Natural killer cell (primary cell): Measurements from ENCODE around the gene SLC2A13. TPM values are rescaled to one million over a fixed set of nuclear protein-coding genes. Genes with fewer than 3 reads are reported as not detected.

ENCODE experiments used
- ATAC-seq, 3 donors: fragments of 150-1000 bp in 2 of 3; fragments of 200-7000 bp in 1 of 3; cut with Tn5 transposase; 1 replicate in 1 of 3; 2 replicates in 2 of 3; pipeline ENCODE4 v1.10.0; 2021; ENCODE audit warnings: mild to moderate bottlenecking in 2 of 3, moderate library complexity in 2 of 3
- DNase-seq, 2 donors: peaks; one replicate each; pipeline versions ENCODE4 v3.0.0 to v3.0.0-alpha.2; 2013 to 2021; ENCODE audit warnings: mixed read lengths in 1 of 2
- H3K27ac ChIP-seq: one replicate; pipeline ENCODE4 v1.5.1; 2013; ENCODE audit warnings: mild to moderate bottlenecking, low read length
- H3K27me3 ChIP-seq: one replicate; pipeline ENCODE4 v1.6.1; 2013; ENCODE audit warnings: low read length; ENCODE audit not compliant: control insufficient read depth, insufficient read depth
- H3K36me3 ChIP-seq: one replicate; pipeline ENCODE4 v1.6.1; 2013; ENCODE audit warnings: low read length; ENCODE audit not compliant: control insufficient read depth, insufficient read depth
- H3K4me1 ChIP-seq: one replicate; pipeline ENCODE4 v1.6.1; 2013; ENCODE audit warnings: low read length; ENCODE audit not compliant: control insufficient read depth, insufficient read depth
- H3K4me3 ChIP-seq: one replicate; pipeline ENCODE4 v1.5.1; 2013; ENCODE audit warnings: low read length
- H3K9me3 ChIP-seq: one replicate; pipeline ENCODE4 v1.6.1; 2013; ENCODE audit warnings: low read length; ENCODE audit not compliant: control insufficient read depth, insufficient read depth
- H3K27ac Mint-ChIP-seq, 2 donors: one replicate each; pipeline ENCODE4 v1.8.0; 2022; ENCODE audit warnings: mild to moderate bottlenecking in 2 of 2, mixed read lengths in 2 of 2, moderate library complexity in 1 of 2
- H3K27me3 Mint-ChIP-seq, 2 donors: one replicate each; pipeline ENCODE4 v1.8.0; 2022; ENCODE audit warnings: low read depth in 2 of 2, mixed read lengths in 2 of 2
- H3K36me3 Mint-ChIP-seq: one replicate; pipeline ENCODE4 v1.8.0; 2022; ENCODE audit warnings: mixed read lengths
- H3K4me1 Mint-ChIP-seq, 2 donors: one replicate each; pipeline ENCODE4 v1.8.0; 2022; ENCODE audit warnings: mixed read lengths in 2 of 2
- H3K4me3 Mint-ChIP-seq: one replicate; pipeline ENCODE4 v1.8.0; 2022; ENCODE audit warnings: mild to moderate bottlenecking, moderate library complexity, mixed read lengths
- H3K9me3 Mint-ChIP-seq, 2 donors: one replicate each; pipeline ENCODE4 v1.8.0; 2022; ENCODE audit warnings: mixed read lengths in 2 of 2
- WGBS: methylation state at CpG from one replicate; pipeline ENCODE4 v1.1.7; 2013; ENCODE audit warnings: missing lambda C conversion rate; ENCODE audit not compliant: insufficient coverage; 5-methylcytosine and 5-hydroxymethylcytosine counted together
- intact Hi-C: fragments of 100-400 bp; cut with micrococcal nuclease; formaldehyde crosslinking; loops from one replicate; pipeline ENCODE4 v1.14.2; 2022
- total RNA-seq, 4 donors: library from RNA; stranded (reverse); fragments of 120-200 nt in 1 of 4; gene quantifications; one replicate each; pipeline versions ENCODE4 v1.2.3 to v1.2.4, GENCODE V29; 2013 to 2022
- TF ChIP-seq, protein P1 (sequence below): fragments of 200-600 bp; IDR thresholded peaks from one replicate; pipeline ENCODE4 v1.8.0; 2022; ENCODE audit warnings: antibody characterized with exemption

SLC2A13 gene
- total RNA-seq, 3 donors from 2014 or later (not counting 1 experiment from before 2014, with no cell fraction given) = 6.0 to 10.9 (median 8.7) TPM

DNA sequence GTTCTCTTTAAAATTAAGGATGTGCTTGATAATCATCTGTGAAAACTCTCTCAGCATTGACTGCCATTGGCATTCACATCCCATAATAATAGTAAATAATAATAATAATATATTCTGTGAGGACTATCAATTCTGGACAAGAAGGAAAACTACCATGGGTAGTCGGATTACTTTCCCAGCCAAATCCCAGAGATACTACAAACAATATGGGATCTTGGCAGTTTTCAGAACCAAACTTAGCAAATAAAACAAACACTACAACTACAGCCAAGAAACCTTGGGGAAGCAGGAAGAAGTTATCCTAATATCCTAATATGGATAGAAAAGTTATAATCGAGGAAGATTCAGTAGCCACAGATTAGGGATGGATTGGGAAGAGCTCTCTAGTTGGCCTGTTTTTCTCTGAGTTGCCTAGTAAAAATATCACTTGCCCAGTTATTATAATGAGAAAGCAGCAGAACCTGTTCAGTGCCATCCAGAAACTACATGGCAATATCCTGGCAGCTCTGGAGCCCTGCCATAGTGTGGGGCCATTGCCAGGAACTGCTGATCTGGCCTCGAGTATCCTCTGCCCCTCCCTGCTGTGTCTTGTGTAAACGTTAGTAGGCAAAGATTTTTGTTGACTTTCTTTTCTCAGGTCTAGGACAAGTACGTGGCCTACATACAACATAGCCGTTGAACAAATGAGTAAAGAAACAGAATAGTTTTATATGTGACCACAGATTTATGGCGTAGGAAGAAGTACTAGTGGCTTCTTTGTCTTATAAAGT lies 193.5 kb downstream of the SLC2A13 start:
- Histone ChIP-seq H3K4me3 (no peak overlapping the region), H3K27me3 (no peaks in the 10 kb centered on the region), H3K9me3 (no peaks in the 10 kb centered on the region), H3K36me3 (no peaks in the 10 kb centered on the region), H3K27ac (no peak overlapping the region), H3K4me1 (no peaks in the 10 kb centered on the region)
- no peak for ATAC-seq
- Mint-ChIP-seq H3K27me3 (no peaks in the 10 kb centered on the region), H3K9me3 (no peaks in the 10 kb centered on the region), H3K4me3 (no peak overlapping the region), H3K27ac (no peak overlapping the region), H3K4me1 (no peaks in the 10 kb centered on the region), H3K36me3 (no peaks in the 10 kb centered on the region)
- 96% methylated on average over 6 of the region's 7 CpGs for WGBS
- no peak for DNase-seq
- intact Hi-C loops = no loop called here
- TF ChIP-seq, protein P1, sequence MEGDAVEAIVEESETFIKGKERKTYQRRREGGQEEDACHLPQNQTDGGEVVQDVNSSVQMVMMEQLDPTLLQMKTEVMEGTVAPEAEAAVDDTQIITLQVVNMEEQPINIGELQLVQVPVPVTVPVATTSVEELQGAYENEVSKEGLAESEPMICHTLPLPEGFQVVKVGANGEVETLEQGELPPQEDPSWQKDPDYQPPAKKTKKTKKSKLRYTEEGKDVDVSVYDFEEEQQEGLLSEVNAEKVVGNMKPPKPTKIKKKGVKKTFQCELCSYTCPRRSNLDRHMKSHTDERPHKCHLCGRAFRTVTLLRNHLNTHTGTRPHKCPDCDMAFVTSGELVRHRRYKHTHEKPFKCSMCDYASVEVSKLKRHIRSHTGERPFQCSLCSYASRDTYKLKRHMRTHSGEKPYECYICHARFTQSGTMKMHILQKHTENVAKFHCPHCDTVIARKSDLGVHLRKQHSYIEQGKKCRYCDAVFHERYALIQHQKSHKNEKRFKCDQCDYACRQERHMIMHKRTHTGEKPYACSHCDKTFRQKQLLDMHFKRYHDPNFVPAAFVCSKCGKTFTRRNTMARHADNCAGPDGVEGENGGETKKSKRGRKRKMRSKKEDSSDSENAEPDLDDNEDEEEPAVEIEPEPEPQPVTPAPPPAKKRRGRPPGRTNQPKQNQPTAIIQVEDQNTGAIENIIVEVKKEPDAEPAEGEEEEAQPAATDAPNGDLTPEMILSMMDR = no peak

DNA sequence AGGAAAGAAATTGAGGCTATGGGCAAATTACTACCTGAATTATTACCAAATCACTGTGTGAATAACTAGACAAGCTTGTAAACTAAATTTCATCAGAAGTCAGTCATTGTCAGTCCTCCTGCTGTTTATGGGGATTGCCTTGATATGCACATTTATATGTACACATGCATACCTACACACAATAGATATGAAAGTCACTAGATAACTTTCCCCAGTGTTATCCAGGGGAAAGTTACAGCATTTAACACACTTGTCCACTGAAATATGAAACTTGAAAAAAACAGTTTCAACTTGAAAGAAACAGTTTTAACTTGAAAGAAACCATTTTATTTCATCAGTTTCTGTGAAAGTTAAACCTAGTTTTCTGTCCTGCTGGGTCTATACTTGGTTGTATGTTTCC lies 199.6 kb downstream of the SLC2A13 start:
- H3K4me1 Mint-ChIP-seq = no peaks in the 10 kb centered on the region
- intact Hi-C loops = no loop called here
- H3K27me3 ChIP-seq = no peaks in the 10 kb centered on the region
- no peak overlapping the region for H3K27ac ChIP-seq
- H3K27ac Mint-ChIP-seq = no peak overlapping the region
- DNase-seq (no peak), ATAC-seq (no peak)
- H3K36me3 ChIP-seq = no peaks in the 10 kb centered on the region
- H3K4me1 ChIP-seq = no peaks in the 10 kb centered on the region
- no peaks in the 10 kb centered on the region for H3K9me3 ChIP-seq
- TF ChIP-seq, protein P1 = no peak
- H3K27me3 Mint-ChIP-seq = no peaks in the 10 kb centered on the region
- no peaks in the 10 kb centered on the region for H3K36me3 Mint-ChIP-seq
- no peak overlapping the region for H3K4me3 Mint-ChIP-seq
- H3K9me3 Mint-ChIP-seq = no peaks in the 10 kb centered on the region
- H3K4me3 ChIP-seq = no peak overlapping the region

DNA sequence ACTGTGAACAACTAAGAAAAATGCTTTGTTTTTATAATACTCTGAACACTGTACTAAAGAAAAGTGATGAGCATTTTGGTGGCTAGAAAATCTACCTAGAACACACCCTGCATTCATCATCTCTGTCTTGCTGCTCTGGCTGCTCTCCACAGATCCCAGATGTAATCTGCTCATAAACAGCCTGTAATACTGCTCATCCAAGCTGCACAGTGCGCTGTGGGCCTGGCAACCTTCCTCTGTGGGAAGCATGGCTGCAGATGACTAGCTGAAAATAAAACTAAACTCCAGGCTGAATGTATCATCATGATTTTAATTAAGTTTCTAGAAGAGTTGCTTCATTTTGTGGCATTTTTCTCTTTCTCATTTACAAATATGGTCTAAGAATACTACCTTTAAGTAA lies 200.7 kb downstream of the SLC2A13 start:
- no peak overlapping the region for H3K4me3 Mint-ChIP-seq
- Histone ChIP-seq H3K36me3 (no peaks in the 10 kb centered on the region), H3K4me3 (no peak overlapping the region), H3K9me3 (no peaks in the 10 kb centered on the region), H3K27me3 (no peaks in the 10 kb centered on the region), H3K27ac (no peak overlapping the region), H3K4me1 (no peaks in the 10 kb centered on the region)
- H3K9me3 Mint-ChIP-seq = no peaks in the 10 kb centered on the region
- H3K36me3 Mint-ChIP-seq = no peaks in the 10 kb centered on the region
- no peak for ATAC-seq
- no peak overlapping the region for H3K27ac Mint-ChIP-seq
- no peaks in the 10 kb centered on the region for H3K4me1 Mint-ChIP-seq
- TF ChIP-seq, protein P1 = no peak
- intact Hi-C loops = no loop called here
- WGBS = 100% methylated on average over 1 of the region's 1 CpG
- no peaks in the 10 kb centered on the region for H3K27me3 Mint-ChIP-seq
- DNase-seq = no peak

DNA sequence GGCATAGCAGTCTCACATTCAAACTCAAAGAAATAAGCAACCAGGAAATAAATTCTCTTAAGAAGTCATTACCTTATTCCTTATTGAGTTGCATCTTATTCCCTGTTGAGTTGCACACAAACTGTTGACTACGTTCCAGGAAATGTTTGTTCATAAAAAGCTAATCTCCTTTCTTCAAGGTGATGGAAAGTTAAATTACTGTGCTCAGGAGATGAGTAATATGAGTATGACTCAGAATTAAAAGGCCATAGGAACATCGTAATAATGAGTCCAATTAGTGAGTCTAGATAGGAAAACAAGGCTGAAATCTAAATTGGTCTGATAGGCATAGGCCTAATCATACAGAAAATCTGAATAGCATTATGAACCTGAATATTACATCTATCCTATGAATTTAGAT lies 203.1 kb downstream of the SLC2A13 start:
- no peak overlapping the region for H3K27ac ChIP-seq
- Mint-ChIP-seq H3K4me3 (no peak overlapping the region), H3K36me3 (no peaks in the 10 kb centered on the region), H3K9me3 (peaks cover 0 to 2% of the 10 kb centered on the region in 2 donors), H3K4me1 (no peaks in the 10 kb centered on the region), H3K27ac (no peak overlapping the region), H3K27me3 (no peaks in the 10 kb centered on the region)
- no peaks in the 10 kb centered on the region for H3K36me3 ChIP-seq
- WGBS = 88% methylated on average over 2 of the region's 2 CpGs
- intact Hi-C loops = no loop called here
- H3K27me3 ChIP-seq = no peaks in the 10 kb centered on the region
- no peaks in the 10 kb centered on the region for H3K4me1 ChIP-seq
- ATAC-seq (no peak), DNase-seq (no peak)
- TF ChIP-seq, protein P1 = no peak
- no peak overlapping the region for H3K4me3 ChIP-seq
- no peaks in the 10 kb centered on the region for H3K9me3 ChIP-seq
